Cardiac fibroblast (primary cell): ENCODE measurements around the gene TRAPPC2L.

Source experiments
- DNase-seq, 2 donors: peaks; one replicate each; pipeline versions ENCODE4 v3.0.0 to v3.0.0-alpha.2; 2010; ENCODE audit warnings: low read depth in 2 of 2
- H3K4me3 ChIP-seq, 2 donors: replicated peaks in 1 of 2; 1 replicate in 1 of 2; 2 replicates in 1 of 2; pipeline ENCODE4 v1.5.1; 2011; ENCODE audit warnings: low read depth in 2 of 2, low read length in 2 of 2, mild to moderate bottlenecking in 2 of 2, moderate library complexity in 1 of 2
- TF ChIP-seq, protein P1 (sequence below): IDR thresholded peaks from one replicate; pipeline ENCODE4 v1.5.1; 2011; ENCODE audit warnings: low read depth, mild to moderate bottlenecking, low read length, inconsistent platforms

Gene TRAPPC2L

DNA sequence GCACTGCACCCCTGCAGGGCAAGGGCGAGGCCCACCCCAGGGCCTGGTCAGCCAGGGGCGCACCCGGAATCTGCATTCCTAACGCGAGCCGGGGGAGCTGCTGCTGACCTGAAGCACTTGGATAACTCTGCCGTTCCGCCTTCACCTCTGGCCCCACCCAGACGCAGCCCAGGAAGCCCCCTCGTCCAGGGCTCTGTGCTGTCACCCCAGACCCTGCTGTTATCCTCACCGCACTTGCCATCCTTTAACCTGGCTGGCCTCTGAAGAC lies 22.8 kb downstream of the TRAPPC2L start:
- TF ChIP-seq, protein P1, sequence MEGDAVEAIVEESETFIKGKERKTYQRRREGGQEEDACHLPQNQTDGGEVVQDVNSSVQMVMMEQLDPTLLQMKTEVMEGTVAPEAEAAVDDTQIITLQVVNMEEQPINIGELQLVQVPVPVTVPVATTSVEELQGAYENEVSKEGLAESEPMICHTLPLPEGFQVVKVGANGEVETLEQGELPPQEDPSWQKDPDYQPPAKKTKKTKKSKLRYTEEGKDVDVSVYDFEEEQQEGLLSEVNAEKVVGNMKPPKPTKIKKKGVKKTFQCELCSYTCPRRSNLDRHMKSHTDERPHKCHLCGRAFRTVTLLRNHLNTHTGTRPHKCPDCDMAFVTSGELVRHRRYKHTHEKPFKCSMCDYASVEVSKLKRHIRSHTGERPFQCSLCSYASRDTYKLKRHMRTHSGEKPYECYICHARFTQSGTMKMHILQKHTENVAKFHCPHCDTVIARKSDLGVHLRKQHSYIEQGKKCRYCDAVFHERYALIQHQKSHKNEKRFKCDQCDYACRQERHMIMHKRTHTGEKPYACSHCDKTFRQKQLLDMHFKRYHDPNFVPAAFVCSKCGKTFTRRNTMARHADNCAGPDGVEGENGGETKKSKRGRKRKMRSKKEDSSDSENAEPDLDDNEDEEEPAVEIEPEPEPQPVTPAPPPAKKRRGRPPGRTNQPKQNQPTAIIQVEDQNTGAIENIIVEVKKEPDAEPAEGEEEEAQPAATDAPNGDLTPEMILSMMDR = no peak

DNA sequence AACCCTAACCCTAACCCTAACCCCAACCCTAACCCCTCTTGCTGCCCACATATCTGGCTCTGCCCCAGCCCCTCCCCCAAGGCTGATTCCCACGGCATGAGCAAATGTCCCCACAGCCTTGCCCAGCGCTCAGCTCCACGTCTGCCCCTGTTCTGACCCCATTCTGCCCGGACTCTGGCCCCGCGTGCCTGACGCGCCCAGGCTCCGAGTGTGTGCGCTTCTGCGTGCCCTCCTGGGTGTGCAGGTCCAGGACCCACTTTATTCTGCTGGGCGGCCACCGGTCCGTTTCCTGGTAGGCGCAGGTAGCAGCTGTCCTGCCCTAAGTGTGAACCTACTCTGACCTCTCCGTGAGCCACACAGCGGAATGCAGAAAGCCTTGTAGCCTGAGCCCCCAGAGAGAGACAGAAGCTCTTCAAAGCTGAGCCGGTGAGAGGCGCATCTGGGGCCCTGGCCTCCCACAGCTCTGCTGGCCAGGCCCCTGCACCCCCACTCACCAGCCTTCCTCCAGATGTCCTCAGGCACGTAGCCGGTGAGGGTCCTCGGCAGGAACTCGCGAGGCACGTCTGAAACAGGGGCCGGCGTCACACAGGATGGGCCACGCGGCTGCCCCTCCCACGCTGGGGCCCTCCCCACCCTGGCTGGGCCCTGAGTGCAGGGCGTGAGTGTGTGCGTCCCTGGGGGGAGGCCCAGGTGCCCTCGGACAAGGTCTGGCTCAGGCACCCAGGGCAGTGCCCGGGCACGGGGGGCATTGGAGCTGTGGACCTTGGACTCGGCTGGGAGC lies 23.5 kb downstream of the TRAPPC2L start:
- TF ChIP-seq, protein P1 = no peak
- no peak overlapping the region for H3K4me3 ChIP-seq
- DNase-seq = no peak

More for the DNA sequence above, 22.8 kb downstream of the TRAPPC2L start:
- H3K4me3 ChIP-seq = no peak overlapping the region
- DNase-seq = no peak

DNA sequence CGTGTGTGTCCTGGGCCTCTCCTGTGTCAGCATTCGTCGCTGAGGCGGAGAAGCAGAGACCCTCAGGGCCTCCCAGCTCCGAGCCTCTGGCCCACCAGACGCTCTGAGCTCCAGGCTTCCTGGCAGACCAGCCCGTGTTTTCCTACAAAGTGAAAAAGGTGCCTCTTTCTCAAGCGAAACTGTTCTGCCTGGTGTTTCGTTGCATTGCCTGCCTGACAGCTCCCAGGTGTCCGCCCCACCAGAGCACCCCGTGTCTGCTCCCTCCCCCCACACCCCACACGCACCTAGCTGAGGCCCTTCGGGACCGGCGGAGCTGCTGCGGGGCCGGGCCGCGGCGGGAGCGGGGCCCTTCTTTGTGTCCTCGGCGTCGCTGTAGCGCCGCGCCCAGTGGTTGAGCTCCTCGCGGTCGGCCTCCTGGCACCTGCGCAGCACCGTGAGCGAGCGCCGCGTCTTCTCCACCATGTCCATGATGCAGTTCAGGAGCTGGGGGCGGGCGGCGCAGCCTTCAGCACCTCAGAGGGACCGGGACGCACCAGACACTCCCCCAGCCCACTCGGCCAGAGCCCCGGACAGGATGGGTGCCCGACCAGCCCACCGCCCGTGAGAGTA lies 24.2 kb downstream of the TRAPPC2L start:
- no peak for DNase-seq
- H3K4me3 ChIP-seq = no peak overlapping the region
- TF ChIP-seq, protein P1 = no peak

DNA sequence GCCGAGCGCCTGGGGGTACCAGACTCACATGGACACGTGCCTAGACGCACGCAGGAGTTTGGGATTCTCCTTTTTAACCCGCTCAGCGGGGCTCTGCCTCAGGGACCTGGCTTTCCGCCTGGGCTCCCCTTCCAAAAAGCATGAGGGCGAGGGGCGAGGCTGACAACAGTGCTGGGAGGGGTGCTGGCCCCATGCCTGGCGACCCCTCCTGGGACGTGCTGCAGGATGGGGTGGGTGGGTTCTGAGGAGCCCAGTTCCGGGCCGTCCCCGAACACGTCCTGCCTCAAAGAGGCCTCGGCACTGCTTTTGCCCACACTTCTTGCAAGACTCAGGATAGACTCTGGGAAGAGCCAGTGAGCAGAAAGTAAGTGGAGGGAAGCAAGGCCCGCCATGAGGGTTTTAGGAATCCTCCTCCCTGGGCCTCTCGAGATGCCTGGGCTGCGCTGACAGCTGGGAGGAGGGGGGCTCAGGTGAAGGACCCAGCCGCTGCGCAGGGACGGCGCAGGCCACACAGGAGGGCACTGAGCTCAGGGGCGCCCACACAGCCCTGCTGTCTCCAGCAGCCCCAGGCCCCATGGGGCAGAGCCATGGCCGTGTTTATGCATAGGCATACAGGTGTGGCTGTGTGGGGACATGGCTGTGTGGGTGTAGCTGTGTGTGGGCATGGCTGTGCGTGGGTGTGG lies 24.9 kb downstream of the TRAPPC2L start:
- no peak for DNase-seq
- no peak overlapping the region for H3K4me3 ChIP-seq
- TF ChIP-seq, protein P1 = no peak

DNA sequence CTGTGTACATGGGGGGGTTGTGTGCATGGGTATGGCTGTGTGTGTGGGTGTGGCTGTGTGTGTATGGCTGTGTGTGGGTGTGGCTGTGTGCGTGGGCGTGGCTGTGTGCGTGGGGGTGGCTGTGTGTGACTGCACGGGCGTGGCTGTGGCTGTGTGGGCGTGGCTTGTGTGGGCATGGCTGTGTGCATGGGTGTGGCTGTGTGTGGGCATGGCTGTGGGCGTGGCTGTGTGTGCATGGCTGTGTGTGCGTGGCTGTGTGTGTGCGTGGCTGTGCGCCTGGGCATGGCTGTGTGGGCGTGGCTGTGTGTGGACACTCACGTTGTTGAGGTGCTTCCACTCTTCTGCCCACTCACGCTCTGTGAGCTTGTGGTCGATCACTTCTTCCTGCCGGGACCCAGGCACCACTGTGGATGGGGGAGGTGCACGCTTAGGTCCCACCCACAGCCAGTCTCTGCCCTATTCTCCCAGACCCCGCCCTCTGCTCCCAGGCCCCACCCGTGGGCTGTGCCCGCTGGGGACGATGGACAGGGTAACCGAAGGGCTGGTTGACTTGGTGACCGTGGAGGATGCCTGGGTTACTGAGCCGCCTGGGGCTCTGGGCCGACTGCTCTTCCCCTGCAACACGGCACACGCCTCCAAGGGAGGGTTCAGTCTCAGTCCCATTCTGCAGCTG lies 25.6 kb downstream of the TRAPPC2L start:
- no peak for DNase-seq
- TF ChIP-seq, protein P1 = no peak
- no peak overlapping the region for H3K4me3 ChIP-seq

DNA sequence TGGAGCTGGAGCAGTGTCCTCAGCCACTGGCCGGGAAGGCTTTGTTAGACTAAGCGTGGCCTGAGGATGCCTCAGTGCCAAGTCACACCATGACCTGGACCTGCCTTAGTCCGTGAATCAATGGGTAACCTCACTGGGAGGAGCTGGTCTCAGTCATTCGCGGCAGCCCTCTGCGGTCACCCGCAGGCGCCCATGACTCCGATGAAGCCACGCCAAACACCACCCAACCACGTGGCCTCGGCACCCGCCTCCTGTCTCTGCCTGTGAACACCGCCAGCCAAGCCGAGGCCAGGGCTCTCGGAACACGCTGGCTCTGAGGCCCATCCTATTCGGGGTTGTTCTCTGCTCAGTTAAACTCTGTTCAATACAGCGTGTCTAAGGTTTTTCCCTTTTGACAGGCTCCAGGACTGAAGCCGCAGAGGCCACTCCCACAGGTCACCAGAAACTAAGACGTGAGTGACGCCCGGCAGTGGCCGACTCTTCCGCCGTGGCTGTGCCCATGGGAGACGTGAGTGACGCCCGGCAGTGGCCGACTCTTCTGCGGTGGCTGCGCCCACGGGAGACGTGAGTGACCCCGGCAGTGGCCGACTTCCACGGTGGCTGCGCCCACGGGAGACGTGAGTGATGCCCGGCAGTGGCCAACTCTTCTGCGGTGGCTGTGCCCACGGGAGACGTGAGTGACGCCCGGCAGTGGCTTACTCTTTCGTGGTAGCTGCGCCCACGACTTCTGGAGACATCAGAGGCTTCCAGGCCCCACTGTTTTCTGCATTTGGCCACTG lies 26.4 kb downstream of the TRAPPC2L start:
- DNase-seq = no peak
- TF ChIP-seq, protein P1 = no peak
- no peak overlapping the region for H3K4me3 ChIP-seq
